Measurements from ENCODE around the gene NGRN. TPM values are rescaled to one million over a fixed set of nuclear protein-coding genes. Genes with fewer than 3 reads are reported as not detected.
A peak's percentile ranks its signal among the peaks of the same experiment; 100 is the strongest.

Gene NGRN
- 100 to 1,000 TPM; 115 to 131 TPM for total RNA-seq
- long read RNA-seq, full-length matches to known transcripts, result 437 of 437 reads
- long read RNA-seq, partial matches to known transcripts, result 0 of 437 reads
- long read RNA-seq, other reads (novel, unspliced or antisense), result 0 of 437 reads

- peak; percentile 96 to 97 for ATAC-seq
These were observed at the start of gene NGRN for GRCh38 chr15:90265271-90266060. Gene NGRN (plus strand): TSS chr15:90265672. CDS start chr15:90265713, 41 bp downstream.

GRCh38 chr15:90217671-90218394 lies 47.6 kb upstream of the NGRN start:
- intact Hi-C loops (cut with DNase I), result no loop called here
- ATAC-seq (no peak), DNase-seq (no peak)

More at GRCh38 chr15:90265271-90266060, at the start of gene NGRN:
- intact Hi-C loops (cut with DNase I), result loop anchor here in 1 of 2 donors (10.0 kb wide), 1 partner anchor 371 kb away; the partner anchor contains the start of gene AP3S2
- peak; percentile 93 for DNase-seq

DNA sequence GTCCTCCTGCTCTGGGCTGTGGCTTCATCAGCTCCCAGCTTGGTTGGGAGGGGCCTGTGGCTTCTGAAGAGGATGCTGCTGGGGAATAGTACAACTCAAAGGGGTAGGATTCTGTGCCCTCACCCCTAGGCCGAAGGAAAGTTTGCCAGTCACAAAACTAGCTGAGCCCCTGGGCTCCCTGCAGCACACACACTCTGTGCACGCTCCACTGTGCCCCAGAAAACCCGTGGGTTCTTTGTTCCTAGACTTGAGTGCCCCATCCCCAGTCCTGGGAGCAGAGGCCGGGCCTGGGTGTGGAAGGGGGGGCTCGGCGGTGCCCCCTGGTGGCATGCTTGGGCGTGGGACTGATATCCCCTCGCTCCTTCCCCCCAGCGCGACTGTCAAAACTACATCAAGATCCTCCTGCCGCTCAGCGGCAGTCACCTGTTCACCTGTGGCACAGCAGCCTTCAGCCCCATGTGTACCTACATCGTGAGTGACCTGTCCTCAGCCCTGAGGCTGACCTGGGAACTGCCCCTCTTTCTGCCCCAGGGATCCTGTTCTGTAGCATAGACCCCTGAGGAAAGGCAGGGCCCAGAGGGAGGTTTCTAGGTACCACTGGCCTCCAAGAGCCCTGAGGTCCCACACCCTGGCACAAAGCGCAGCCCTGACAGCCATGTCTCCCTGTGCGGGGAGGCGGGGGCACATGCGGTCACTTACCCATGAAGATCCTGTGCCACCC lies 45.9 kb upstream of the NGRN start:
- DNase-seq, result no peak
- peak; percentile 29 to 61 for ATAC-seq
- intact Hi-C loops (cut with DNase I), result loop anchor here in 1 of 2 donors (5.0 kb wide), 1 partner anchor 67 kb away; no protein-coding TSS in a partner anchor

GRCh38 chr15:90221246-90221900 lies 44.1 kb upstream of the NGRN start:
- intact Hi-C loops (cut with DNase I), result loop anchor here in 1 of 2 donors (5.0 kb wide), 1 partner anchor 69 kb away; no protein-coding TSS in a partner anchor
- DNase-seq (peak; percentile 78), ATAC-seq (peak; percentile 82 to 91)

- intact Hi-C loops (cut with DNase I), result loop anchor here in 1 of 2 donors (5.0 kb wide), 1 partner anchor 70 kb away; no protein-coding TSS in a partner anchor
- DNase-seq (no peak), ATAC-seq (no peak)
These were observed 42.9 kb upstream of the NGRN start for GRCh38 chr15:90222547-90222946.

DNA sequence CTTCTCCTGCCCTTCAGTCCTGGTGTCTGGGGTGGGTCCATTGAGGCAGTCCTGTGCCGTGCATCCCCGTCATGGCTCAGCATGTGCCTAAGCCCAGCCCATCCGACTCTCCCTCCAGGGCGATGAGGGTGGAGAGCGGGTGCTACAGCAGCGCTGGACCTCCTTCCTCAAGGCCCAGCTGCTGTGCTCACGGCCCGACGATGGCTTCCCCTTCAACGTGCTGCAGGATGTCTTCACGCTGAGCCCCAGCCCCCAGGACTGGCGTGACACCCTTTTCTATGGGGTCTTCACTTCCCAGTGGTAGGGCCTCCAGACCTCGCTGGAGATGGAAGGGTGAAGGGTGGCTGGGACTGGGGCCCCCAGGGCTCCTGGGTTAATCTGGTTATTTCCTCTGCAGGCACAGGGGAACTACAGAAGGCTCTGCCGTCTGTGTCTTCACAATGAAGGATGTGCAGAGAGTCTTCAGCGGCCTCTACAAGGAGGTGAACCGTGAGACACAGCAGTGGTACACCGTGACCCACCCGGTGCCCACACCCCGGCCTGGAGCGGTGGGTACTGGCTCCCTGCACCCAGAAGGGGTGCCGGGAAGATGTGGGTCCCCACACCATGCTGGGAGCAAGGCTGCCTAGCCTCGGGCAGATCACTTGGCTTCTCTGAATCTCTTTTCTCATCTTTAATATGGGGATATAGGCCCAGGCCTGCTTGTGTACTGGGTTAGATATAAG lies 41.9 kb upstream of the NGRN start:
- ATAC-seq, result no peak

GRCh38 chr15:90225047-90225446 lies 40.4 kb upstream of the NGRN start:
- ATAC-seq, result no peak
- intact Hi-C loops (cut with DNase I), result no loop called here
- DNase-seq, result no peak

More for the DNA sequence above, 41.9 kb upstream of the NGRN start:
- DNase-seq, result no peak
- intact Hi-C loops (cut with DNase I), result loop anchor here in 1 of 2 donors (5.0 kb wide), 1 partner anchor 71 kb away; no protein-coding TSS in a partner anchor

GRCh38 chr15:90225504-90226234 lies 39.8 kb upstream of the NGRN start:
- intact Hi-C loops (cut with DNase I), result no loop called here
- DNase-seq (no peak), ATAC-seq (no peak)

GRCh38 chr15:90227336-90227735 lies 38.1 kb upstream of the NGRN start:
- no peak for ATAC-seq
- intact Hi-C loops (cut with DNase I), result no loop called here
- no peak for DNase-seq

- no peak for DNase-seq
These were observed 37.4 kb upstream of the NGRN start for GRCh38 chr15:90227816-90228772.

GRCh38 chr15:90228960-90229359 lies 36.5 kb upstream of the NGRN start:
- ATAC-seq (no peak), DNase-seq (no peak)
- intact Hi-C loops (cut with DNase I), result no loop called here

More at GRCh38 chr15:90227816-90228772, 37.4 kb upstream of the NGRN start:
- intact Hi-C loops (cut with DNase I), result no loop called here
- no peak for ATAC-seq

- ATAC-seq (peak; percentile 9 to 25), DNase-seq (peak; percentile 55)
- intact Hi-C loops (cut with DNase I), result no loop called here
These were observed 35.4 kb upstream of the NGRN start for GRCh38 chr15:90230071-90230494.

GRCh38 chr15:90230610-90231009 lies 34.9 kb upstream of the NGRN start:
- DNase-seq (no peak), ATAC-seq (no peak)
- intact Hi-C loops (cut with DNase I), result no loop called here

DNA sequence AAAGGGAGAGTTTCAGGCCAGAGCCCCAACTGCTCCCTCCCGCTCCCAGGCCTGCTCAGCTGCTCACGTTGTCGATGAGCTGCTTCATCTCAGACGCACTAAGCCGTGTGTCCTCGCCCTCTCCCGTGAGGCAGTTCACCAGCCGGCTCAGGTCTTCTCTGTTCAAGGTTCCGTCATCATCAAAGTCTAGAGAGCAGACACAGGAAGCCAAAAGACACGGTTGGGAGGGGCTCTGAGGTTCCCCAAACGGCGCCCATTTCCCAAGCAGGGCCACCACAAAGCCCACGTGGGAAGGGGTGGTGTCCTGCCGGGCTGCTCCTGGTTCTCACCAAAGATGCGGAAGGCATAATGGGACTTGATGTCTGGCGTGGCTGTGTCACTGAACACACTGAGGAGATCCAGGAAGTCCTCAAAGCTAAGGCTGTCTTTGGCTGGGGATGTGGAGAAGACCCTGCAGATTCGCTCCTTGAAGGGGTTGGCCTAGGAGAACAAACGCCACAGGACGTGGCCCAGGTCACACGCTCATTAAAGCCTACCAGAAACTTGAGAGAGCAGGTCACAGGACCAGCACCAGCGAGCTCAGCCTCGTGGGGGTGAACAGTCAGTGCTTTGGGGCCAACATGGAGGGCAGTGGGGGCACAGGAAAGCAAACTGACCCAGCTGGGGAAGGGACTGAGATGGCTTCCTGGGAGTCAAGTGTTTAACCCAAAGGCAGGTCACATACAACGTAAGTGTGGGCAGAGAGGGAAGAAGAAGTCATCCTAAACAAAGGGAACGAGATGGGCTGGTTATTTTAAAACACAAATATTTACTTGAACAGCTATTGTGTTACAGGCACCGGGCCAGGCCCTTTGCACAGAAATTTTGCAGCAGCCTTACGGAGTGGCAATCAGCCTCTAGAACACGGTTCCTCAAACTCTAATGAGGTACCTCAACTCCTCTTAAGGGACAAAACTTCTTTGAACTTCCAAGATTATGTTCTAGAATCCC lies 34.1 kb upstream of the NGRN start:
- ATAC-seq (no peak), DNase-seq (no peak)
- intact Hi-C loops (cut with DNase I), result no loop called here

GRCh38 chr15:90232196-90232595 lies 33.3 kb upstream of the NGRN start:
- ATAC-seq (no peak), DNase-seq (no peak)
- intact Hi-C loops (cut with DNase I), result no loop called here
